Renal cortex interstitium (tissue), 11 donors: ENCODE measurements around the gene SH3RF1. TPM values are rescaled to one million over a fixed set of nuclear protein-coding genes. Genes with fewer than 3 reads are reported as not detected.

Source experiments
- DNase-seq, 11 donors: peaks; one replicate each; pipeline ENCODE4 v3.0.0-alpha.2; 2013; ENCODE audit warnings: low read depth in 9 of 11, low spot score in 4 of 11; ENCODE audit errors: extremely low read depth in 1 of 11
- polyA plus RNA-seq, 3 donors: library from polyadenylated mRNA; unstranded; fragments of 120-200 nt; gene quantifications; one replicate each; pipeline ENCODE4 v1.2.1, GENCODE V29; 2013; ENCODE audit not compliant: insufficient read length in 3 of 3

SH3RF1 gene
- polyA plus RNA-seq, 3 donors, result 27.7 to 33.3 (median 31.3) TPM

GRCh38 chr4:169068423-169068822, 202.3 kb downstream of the SH3RF1 start:
- DNase-seq, result no peak

DNA sequence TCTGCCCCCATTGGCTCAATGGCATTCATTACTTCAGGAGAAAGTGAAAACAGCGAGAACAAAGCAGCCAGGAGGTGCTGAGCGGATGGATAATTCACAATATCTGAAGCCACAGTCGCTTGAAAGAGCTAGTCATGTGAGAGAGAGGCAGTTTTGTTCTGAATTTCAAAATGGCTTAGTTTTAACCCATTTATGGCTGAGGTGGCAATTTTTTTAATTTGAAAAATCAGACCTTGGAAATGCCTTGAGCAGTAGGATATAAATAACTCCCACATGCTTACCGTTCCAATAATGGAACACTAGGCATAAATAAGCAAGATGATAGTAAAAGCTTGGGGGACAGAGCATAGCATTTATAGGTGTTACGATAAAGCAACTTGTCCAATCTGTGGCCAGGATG, 203.8 kb downstream of the SH3RF1 start:
- DNase-seq, result no peak

GRCh38 chr4:169064296-169064695, 206.5 kb downstream of the SH3RF1 start:
- no peak for DNase-seq

- DNase-seq, result no peak
Measured at GRCh38 chr4:169063441-169063840, 207.3 kb downstream of the SH3RF1 start.

GRCh38 chr4:169062897-169063244, 207.9 kb downstream of the SH3RF1 start:
- DNase-seq, result no peak

- DNase-seq, result no peak
Measured at GRCh38 chr4:169061386-169061785, 209.4 kb downstream of the SH3RF1 start.

- no peak for DNase-seq
Measured at GRCh38 chr4:169060391-169061091, 210.2 kb downstream of the SH3RF1 start.

DNA sequence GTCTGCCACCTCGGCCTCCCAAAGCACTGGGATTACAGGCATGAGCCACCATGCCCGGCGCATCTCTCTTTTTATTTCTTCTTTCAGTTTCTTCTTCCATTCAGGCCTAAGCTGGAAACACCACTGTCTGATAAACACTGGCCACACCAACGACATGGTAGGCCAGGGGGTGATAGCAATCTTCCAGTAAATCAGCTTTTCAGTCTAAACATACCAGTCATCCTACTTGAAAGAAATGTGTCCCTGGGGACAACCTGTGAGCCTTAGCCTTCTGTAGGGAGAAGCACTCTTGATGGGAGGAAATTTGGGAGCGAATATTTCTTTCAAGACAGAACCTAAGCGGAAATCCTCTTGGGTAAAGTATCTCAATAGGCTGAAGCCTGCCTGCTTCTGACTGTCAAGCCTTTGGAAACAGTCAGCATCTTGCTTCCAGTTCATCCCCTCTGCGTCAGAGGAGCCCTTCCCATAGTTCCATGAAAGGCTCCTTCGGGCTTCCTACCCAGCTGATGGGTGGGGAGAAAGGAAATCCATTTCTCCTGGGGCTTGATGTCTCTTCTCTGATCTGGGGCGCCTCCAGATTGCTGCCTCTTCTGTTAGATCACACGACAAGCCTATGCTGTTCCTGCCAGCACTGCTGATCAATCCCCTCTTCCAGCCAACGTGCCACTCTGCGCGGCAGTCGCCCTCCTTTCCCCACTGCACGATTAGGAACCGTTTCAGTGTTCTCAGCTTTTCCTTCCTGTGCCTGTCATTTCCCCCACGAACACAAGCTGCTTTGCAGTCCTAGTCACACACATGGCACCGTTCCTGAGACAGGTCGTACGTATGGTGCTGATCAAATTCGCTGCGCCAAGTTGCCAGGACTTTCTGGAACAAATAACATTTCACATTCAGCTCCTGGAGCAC, 211.2 kb downstream of the SH3RF1 start:
- DNase-seq, result no peak

GRCh38 chr4:169058312-169058711, 212.4 kb downstream of the SH3RF1 start:
- no peak for DNase-seq

DNA sequence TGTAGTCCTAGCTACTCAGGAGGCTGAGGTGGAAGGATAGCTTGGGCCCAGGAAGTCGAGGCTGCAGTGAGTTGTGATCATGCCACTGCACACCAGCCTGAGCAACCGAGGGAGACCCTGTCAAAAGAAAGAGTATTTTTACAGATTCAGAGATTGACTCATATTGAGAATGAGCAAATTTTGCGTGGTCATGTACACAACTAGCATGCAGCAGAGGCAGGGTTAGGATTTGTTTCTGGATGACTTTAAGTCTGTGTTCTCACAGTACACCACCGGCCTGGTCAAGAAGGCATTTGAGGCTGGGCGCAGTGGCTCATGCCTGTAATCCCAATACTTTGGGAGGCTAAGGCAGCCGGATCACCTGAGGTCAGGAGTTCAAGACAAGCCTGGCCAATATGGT, 215.9 kb downstream of the SH3RF1 start:
- no peak for DNase-seq

GRCh38 chr4:169052594-169052945, 218.2 kb downstream of the SH3RF1 start:
- no peak for DNase-seq

GRCh38 chr4:169051761-169052593, 218.8 kb downstream of the SH3RF1 start:
- DNase-seq, result no peak

DNA sequence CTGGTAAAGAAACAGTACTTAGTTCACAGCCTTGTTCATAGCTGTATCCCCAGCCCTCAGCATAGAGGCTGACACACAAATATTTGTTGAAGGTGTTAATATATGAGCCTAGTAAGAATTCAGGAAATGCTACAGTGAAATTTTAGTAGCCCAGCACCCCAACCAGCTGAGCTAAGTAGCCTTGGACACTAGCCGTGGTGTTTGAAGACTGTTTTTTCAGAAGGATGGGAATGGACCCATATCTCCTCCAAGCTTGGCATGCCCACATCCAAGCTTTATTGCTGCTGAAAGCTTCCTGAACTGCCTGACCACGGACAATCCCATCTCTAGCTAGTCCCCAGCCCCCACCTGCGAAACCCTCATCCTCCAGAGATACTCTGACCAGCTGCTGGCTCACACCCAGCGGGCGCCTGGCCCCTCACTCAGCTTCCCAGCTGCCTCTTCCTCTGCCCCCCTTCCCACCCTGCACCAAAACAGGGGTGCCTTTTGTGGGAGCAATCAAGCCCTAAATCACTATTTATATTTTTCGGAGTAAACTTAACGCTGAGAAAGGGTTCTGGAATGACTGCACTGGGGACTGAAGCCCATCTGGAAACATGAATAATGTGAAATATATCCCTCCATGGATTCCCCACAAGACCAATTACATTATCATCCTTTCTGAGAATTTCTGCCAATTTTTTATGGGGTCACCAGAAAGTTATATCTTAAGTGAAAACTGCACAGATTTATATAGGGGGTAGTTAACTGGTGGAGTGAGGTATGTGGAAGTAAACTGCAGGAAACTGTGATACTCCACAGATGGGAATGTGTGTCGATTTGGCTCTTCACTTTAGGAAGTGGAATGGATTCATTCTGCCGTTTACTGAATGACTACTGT, 219.6 kb downstream of the SH3RF1 start:
- DNase-seq, result no peak

- no peak for DNase-seq
Measured at GRCh38 chr4:169050284-169050683, 220.5 kb downstream of the SH3RF1 start.

GRCh38 chr4:169048868-169049414, 221.8 kb downstream of the SH3RF1 start:
- no peak for DNase-seq

GRCh38 chr4:169047956-169048355, 222.8 kb downstream of the SH3RF1 start:
- no peak for DNase-seq

- no peak for DNase-seq
Measured at GRCh38 chr4:169045862-169046584, 224.7 kb downstream of the SH3RF1 start.
